Panc1 (cell line): ENCODE data around the gene ZNF281. TPM values are rescaled to one million over a fixed set of nuclear protein-coding genes. Genes with fewer than 3 reads are reported as not detected.

Experiments
- ATAC-seq: fragments of 200-7000 bp; cut with Tn5 transposase; 2 replicates; pipeline ENCODE4 v1.9.1; 2020; ENCODE audit warnings: mild to moderate bottlenecking, moderate library complexity
- BruUV-seq: library from RNA; stranded (reverse); fragments of 400-500 nt; replicated peaks from 2 replicates; lab custom pipeline; 2021; lab: Mats Ljungman, UMichigan
- CTCF ChIA-PET: fragments of 300-600 bp; sonication (Branson Sonifier 250); formaldehyde crosslinking; loops from one replicate; lab custom pipeline; 2022; ENCODE audit warnings: antibody characterized with exemption; lab: Charles Lee
- POLR2A ChIA-PET: fragments of 300-600 bp; sonication (Branson Sonifier 250); formaldehyde crosslinking; loops from one replicate; lab custom pipeline; 2022; ENCODE audit warnings: antibody characterized with exemption; lab: Charles Lee
- DNase-seq: peaks from one replicate; pipeline ENCODE4 v3.0.0-alpha.2; 2010; ENCODE audit warnings: low read depth, low spot score
- H3K27ac ChIP-seq: 2 replicates; pipeline ENCODE4 v1.5.1; 2011; ENCODE audit warnings: mild to moderate bottlenecking, low read length, inconsistent platforms
- H3K27me3 ChIP-seq: fragments of 200-500 bp; sonication (Bioruptor generic); 2 replicates; pipeline ENCODE4 v1.6.0; 2014; ENCODE audit warnings: low read length, inconsistent platforms; ENCODE audit not compliant: control insufficient read depth, insufficient read depth
- H3K36me3 ChIP-seq: fragments of 200-500 bp; sonication (Bioruptor generic); 2 replicates; pipeline ENCODE4 v1.5.1; 2014; ENCODE audit warnings: inconsistent platforms, mild to moderate bottlenecking, low read length, moderate library complexity; ENCODE audit not compliant: control insufficient read depth, insufficient read depth
- H3K4me1 ChIP-seq: 2 replicates; pipeline ENCODE4 v1.5.1; 2011; ENCODE audit warnings: inconsistent platforms, mild to moderate bottlenecking, low read length, moderate library complexity; ENCODE audit not compliant: control insufficient read depth, insufficient read depth
- H3K4me3 ChIP-seq, 2 experiments: 2 replicates each; pipeline ENCODE4 v1.5.1; 2011 to 2012; ENCODE audit warnings: low read depth in 2 of 2, low read length in 2 of 2, mild to moderate bottlenecking in 2 of 2, inconsistent platforms in 1 of 2, moderate library complexity in 1 of 2
- H3K9me3 ChIP-seq: fragments of 200-500 bp; sonication (Bioruptor generic); 2 replicates; pipeline ENCODE4 v1.5.1; 2014; ENCODE audit warnings: low read depth, mild to moderate bottlenecking, inconsistent platforms, low read length, moderate library complexity; ENCODE audit not compliant: control insufficient read depth, insufficient read depth
- CTCF ChIP-seq: fragments of 450-650 bp; IDR thresholded peaks from 2 replicates; pipeline ENCODE4 v1.5.1; 2017; ENCODE audit warnings: mild to moderate bottlenecking
- POLR2AphosphoS5 ChIP-seq: IDR thresholded peaks from 2 replicates; pipeline ENCODE4 v1.6.1; 2012; ENCODE audit warnings: mild to moderate bottlenecking, low read depth, low read length, moderate library complexity
- REST ChIP-seq, 2 experiments: IDR thresholded peaks; 2 replicates each; pipeline ENCODE4 v1.6.1; 2011 to 2012; ENCODE audit warnings: low read depth in 2 of 2, control low read depth in 1 of 2, low read length in 1 of 2, mild to moderate bottlenecking in 1 of 2, moderate library complexity in 1 of 2; ENCODE audit not compliant: insufficient read depth in 1 of 2
- SIN3A ChIP-seq: IDR thresholded peaks from 2 replicates; pipeline ENCODE4 v1.6.1; 2012; ENCODE audit warnings: low read depth, mild to moderate bottlenecking, low read length, moderate library complexity, borderline replicate concordance; ENCODE audit not compliant: insufficient read depth
- TCF7L2 ChIP-seq: IDR thresholded peaks from 2 replicates; pipeline ENCODE4 v1.6.1; 2011; ENCODE audit warnings: mild to moderate bottlenecking, low read depth, low read length, inconsistent platforms
- in situ Hi-C: cut with HindIII; loops from 2 replicates; pipeline ENCODE4 v1.10.0; 2016; ENCODE audit warnings: low sequenced_read_pairs, low pct_unique_long_range_greater_than_20kb
- intact Hi-C: fragments of 100-400 bp; cut with micrococcal nuclease; formaldehyde crosslinking; loops from one replicate; pipeline ENCODE4 v1.10.0; 2022; ENCODE audit not compliant: unreplicated experiment
- total RNA-seq: library from RNA; stranded (reverse); gene quantifications from one replicate; pipeline ENCODE4 v1.2.1, GENCODE V29; 2021; ENCODE audit not compliant: unreplicated experiment

ZNF281 gene
- total RNA-seq, 1 experiment from 2014 or later = 34.2 TPM

- Histone ChIP-seq H3K27me3 (no peaks in the 10 kb centered on the region), H3K4me1 (peaks cover 16% of the 10 kb centered on the region), H3K9me3 (no peaks in the 10 kb centered on the region), H3K27ac (no peak overlapping the region), H3K36me3 (no peaks in the 10 kb centered on the region), H3K4me3 (no peak overlapping the region)
- POLR2A ChIA-PET = no interaction called here
- no peak for DNase-seq
- TF ChIP-seq POLR2AphosphoS5 (no peak), TCF7L2 (0 out of 2 replicates have a peak, but pooled peaks have one; percentile 37)
- CTCF ChIA-PET = no interaction called here
- intact Hi-C loops (no loop called here), in situ Hi-C loops (no loop called here)
- BruUV-seq = no TSS peak
- ATAC-seq = no peak
Measured at GRCh38 chr1:200366577-200367253, 43.1 kb downstream of the ZNF281 start.

- ATAC-seq (0 out of 2 replicates have a peak, but pooled peaks have one; percentile 37), DNase-seq (no peak)
- TF ChIP-seq CTCF = peak; percentile 33
- TF ChIP-seq TCF7L2 = no peak
- no peak for TF ChIP-seq POLR2AphosphoS5
- POLR2A ChIA-PET = interaction anchor here (0.6 to 0.9 kb wide), 3 partner anchors 21 to 150 kb away, joined by 3 to 14 read pairs (median 3); no protein-coding TSS in a partner anchor
- CTCF ChIA-PET = no interaction called here
- no peaks in the 10 kb centered on the region for H3K27me3 ChIP-seq
- H3K27ac ChIP-seq = peak overlapping the region; percentile 5; the same call in 1 of the 2 replicates
- in situ Hi-C loops (no loop called here), intact Hi-C loops (no loop called here)
- H3K4me1 ChIP-seq = peaks cover 10% of the 10 kb centered on the region
- no TSS peak for BruUV-seq
- no peak overlapping the region for H3K4me3 ChIP-seq
- no peaks in the 10 kb centered on the region for H3K36me3 ChIP-seq
- no peaks in the 10 kb centered on the region for H3K9me3 ChIP-seq
Measured at GRCh38 chr1:200365897-200366426, 43.9 kb downstream of the ZNF281 start.

- ATAC-seq = no peak
- ChIA-PET POLR2A (interaction anchor here (0.9 kb wide), 1 partner anchor 32 kb away, joined by 3 read pairs; no protein-coding TSS in a partner anchor), CTCF (interaction anchor here (0.7 kb wide), 1 partner anchor 21 kb away, joined by 3 read pairs; no protein-coding TSS in a partner anchor)
- no peaks in the 10 kb centered on the region for H3K36me3 ChIP-seq
- no peaks in the 10 kb centered on the region for H3K27me3 ChIP-seq
- TF ChIP-seq POLR2AphosphoS5 (no peak), CTCF (no peak), TCF7L2 (no peak), SIN3A (no peak), REST (IDR thresholded peaks at IDR 0.05; ENCODE audit: insufficient read depth in 1 of 2, low read depth in 2 of 2, low read length in 1 of 2) (no peak)
- no peak overlapping the region for H3K4me3 ChIP-seq
- intact Hi-C loops = no loop called here
- H3K27ac ChIP-seq = peak overlapping the region; percentile 48; the same call in 1 of the 2 replicates
- in situ Hi-C loops = no loop called here
- BruUV-seq = no TSS peak
- peaks cover 8% of the 10 kb centered on the region for H3K4me1 ChIP-seq
- no peaks in the 10 kb centered on the region for H3K9me3 ChIP-seq
- DNase-seq = no peak
Measured at GRCh38 chr1:200364831-200365230, 45.0 kb downstream of the ZNF281 start.
